HepG2 (cell line): Measurements from ENCODE around the gene DIP2C. TPM values are rescaled to one million over a fixed set of nuclear protein-coding genes. Genes with fewer than 3 reads are reported as not detected.

ENCODE experiments used
- ATAC-seq: fragments of 200-7000 bp; cut with Tn5 transposase; 3 replicates; pipeline ENCODE4 v1.9.1; 2020; ENCODE audit warnings: mild to moderate bottlenecking, moderate library complexity
- BruUV-seq: library from RNA; stranded (reverse); fragments of 400-500 nt; replicated peaks from 2 replicates; lab custom pipeline; 2021; lab: Mats Ljungman, UMichigan
- CTCF ChIA-PET: fragments of 300-600 bp; formaldehyde crosslinking; extraction: SDS; loops from one replicate; lab custom pipeline; 2021; ENCODE audit warnings: low total read pairs, inconsistent platforms, low intra/inter-chr PET ratio; lab: Yijun Ruan, JAX
- POLR2A ChIA-PET: fragments of 350-600 bp; sonication (Branson Sonifier 250); formaldehyde crosslinking; loops from one replicate; lab custom pipeline; 2020; ENCODE audit warnings: antibody characterized with exemption, inconsistent platforms; lab: Yijun Ruan, JAX
- DNase-seq: peaks from one replicate; pipeline ENCODE4 v3.0.0-alpha.2; 2015; ENCODE audit warnings: low spot score
- FAIRE-seq: peaks from 3 replicates; lab custom pipeline; 2011; peaks lifted over from hg19 to GRCh38; lab: Jason Lieb, UNC
- H2AFZ ChIP-seq: one replicate; pipeline ENCODE4 v1.6.1; 2011; ENCODE audit warnings: low read length, inconsistent platforms
- H3K27ac ChIP-seq: fragments of 300-600 bp; 3 replicates; pipeline ENCODE4 v1.8.0; 2011; ENCODE audit warnings: mixed run types, mild to moderate bottlenecking, mixed read lengths, low read length, inconsistent platforms; ENCODE audit not compliant: insufficient read depth; ENCODE audit errors: extremely low read length
- H3K27me3 ChIP-seq, 2 experiments: fragments of 200-600 bp in 1 of 2; 2 replicates in 1 of 2; 3 replicates in 1 of 2; pipeline versions ENCODE4 v1.6.0 to v1.8.0; 2011; ENCODE audit warnings: low read length in 2 of 2, mild to moderate bottlenecking in 2 of 2, moderate library complexity in 2 of 2, inconsistent platforms in 1 of 2; ENCODE audit not compliant: insufficient read depth in 2 of 2, control insufficient read depth in 1 of 2
- H3K36me3 ChIP-seq, 2 experiments: fragments of 200-600 bp in 1 of 2; replicated peaks in 1 of 2; 2 replicates in 1 of 2; 3 replicates in 1 of 2; pipeline versions ENCODE4 v1.5.1 to v1.8.0; 2011; ENCODE audit warnings: low read length in 2 of 2, inconsistent platforms in 1 of 2; ENCODE audit not compliant: insufficient read depth in 2 of 2, control insufficient read depth in 1 of 2
- H3K4me1 ChIP-seq: 2 replicates; pipeline ENCODE4 v1.5.1; 2012; ENCODE audit warnings: low read length, inconsistent platforms; ENCODE audit not compliant: insufficient read depth
- H3K4me2 ChIP-seq: 2 replicates; pipeline ENCODE4 v1.6.0; 2011; ENCODE audit warnings: low read depth, low read length, inconsistent platforms
- H3K4me3 ChIP-seq, 3 experiments: fragments of 200-600 bp in 1 of 3; sonication (generic), shearing (Covaris generic) in 1 of 3; replicated peaks in 1 of 3; 2 replicates each; pipeline ENCODE4 v1.5.1; 2011 to 2016; ENCODE audit warnings: low read length in 3 of 3, inconsistent platforms in 2 of 3, low read depth in 2 of 3, mild to moderate bottlenecking in 2 of 3, control low read depth in 1 of 3, mixed read lengths in 1 of 3; ENCODE audit not compliant: insufficient read depth in 1 of 3
- H3K79me2 ChIP-seq: one replicate; pipeline ENCODE4 v1.6.1; 2011; ENCODE audit warnings: low read length, inconsistent platforms; ENCODE audit not compliant: insufficient read depth
- H3K9ac ChIP-seq: 2 replicates; pipeline ENCODE4 v1.6.0; 2011; ENCODE audit warnings: mild to moderate bottlenecking, low read depth, low read length, inconsistent platforms; ENCODE audit not compliant: insufficient read depth
- H3K9me3 ChIP-seq: 2 replicates; pipeline ENCODE4 v1.5.1; 2012; ENCODE audit warnings: mild to moderate bottlenecking, low read length
- H4K20me1 ChIP-seq: 2 replicates; pipeline ENCODE4 v1.6.0; 2011; ENCODE audit warnings: inconsistent platforms, mild to moderate bottlenecking, low read length, moderate library complexity; ENCODE audit not compliant: insufficient read depth
- FOXK2 ChIP-seq: fragments of 450-650 bp; IDR thresholded peaks from 2 replicates; pipeline ENCODE4 v1.6.1; 2016
- HOXA3 ChIP-seq: sonication (generic); formaldehyde crosslinking; IDR thresholded peaks from 2 replicates; pipeline ENCODE4 v1.5.0; 2020; ENCODE audit warnings: missing genetic modification reagents
- NFYB ChIP-seq: sonication (generic); formaldehyde crosslinking; IDR thresholded peaks from 2 replicates; pipeline ENCODE4 v1.4.0; 2020; ENCODE audit warnings: missing genetic modification reagents
- PATZ1 ChIP-seq: sonication (generic); formaldehyde crosslinking; IDR thresholded peaks from 2 replicates; pipeline ENCODE4 v1.4.0; 2020; ENCODE audit warnings: missing genetic modification reagents
- RBM39 ChIP-seq: fragments of 200-400 bp; formaldehyde crosslinking; IDR thresholded peaks from one replicate; pipeline ENCODE4 v1.6.1; 2018; ENCODE audit warnings: antibody characterized with exemption, mild to moderate bottlenecking, low read depth, low read length; ENCODE audit not compliant: poor library complexity, severe bottlenecking
- SP4 ChIP-seq: sonication (generic); formaldehyde crosslinking; IDR thresholded peaks from 2 replicates; pipeline ENCODE4 v1.8.1; 2023; ENCODE audit warnings: mild to moderate bottlenecking, missing genetic modification reagents
- TIGD3 ChIP-seq: sonication (generic); formaldehyde crosslinking; IDR thresholded peaks from 2 replicates; pipeline ENCODE4 v1.5.1; 2020; ENCODE audit warnings: mild to moderate bottlenecking, missing genetic modification reagents, borderline replicate concordance
- ZNF101 ChIP-seq: sonication (generic); formaldehyde crosslinking; IDR thresholded peaks from 2 replicates; pipeline ENCODE4 v1.4.0; 2020; ENCODE audit warnings: mild to moderate bottlenecking, low read depth, missing genetic modification reagents, borderline replicate concordance
- ZNF512B ChIP-seq: sonication (generic); formaldehyde crosslinking; IDR thresholded peaks from 2 replicates; pipeline ENCODE4 v1.5.1; 2020; ENCODE audit warnings: missing genetic modification reagents, mild to moderate bottlenecking, borderline replicate concordance
- ZNF790 ChIP-seq: sonication (generic); formaldehyde crosslinking; IDR thresholded peaks from 2 replicates; pipeline ENCODE4 v1.8.0; 2022; ENCODE audit warnings: missing genetic modification reagents, mild to moderate bottlenecking, borderline replicate concordance
- WGBS: methylation state at CpG from one replicate; pipeline ENCODE4 v1.1.6; 2017; ENCODE audit warnings: low lambda C conversion rate; 5-methylcytosine and 5-hydroxymethylcytosine counted together
- in situ Hi-C: cut with HindIII; loops from 2 replicates; pipeline ENCODE4 v1.10.0; 2017; ENCODE audit warnings: low pct_unique_long_range_greater_than_20kb; ENCODE audit not compliant: extremely low pct_ligation_motif_present
- intact Hi-C: fragments of 100-400 bp; cut with micrococcal nuclease; formaldehyde crosslinking; loops from one replicate; pipeline ENCODE4 v1.10.0; 2022; ENCODE audit not compliant: unreplicated experiment
- polyA plus RNA-seq, 8 experiments: library from polyadenylated mRNA; depleted of rRNA in 3 of 8; stranded (reverse) in 7 of 8; unstranded in 1 of 8; fragments of >200 nt; fragmentation: Illumina TruSeq in 4 of 8; extraction: Trizol in 4 of 8; gene quantifications; 2 replicates each; pipeline versions ENCODE4 v1.2.1 to v1.2.3, GENCODE V29; 2011 to 2016; ENCODE audit warnings: low read depth in 4 of 8, missing spikeins in 1 of 8, mixed read lengths in 1 of 8; ENCODE audit not compliant: insufficient read depth in 1 of 8
- total RNA-seq, 5 experiments: library from RNA; depleted of rRNA; stranded (reverse); fragments of >200 nt; fragmentation: Illumina TruSeq; extraction: Trizol; gene quantifications; 2 replicates each; pipeline ENCODE4 v1.2.3, GENCODE V29; 2016; ENCODE audit warnings: low read depth in 1 of 5
- TF ChIP-seq, protein P1 (sequence below): IDR thresholded peaks from 2 replicates; pipeline ENCODE4 v1.6.1; 2018; ENCODE audit warnings: missing genetic modification reagents

The DIP2C gene
- total and polyA plus RNA-seq, 2 of the 13 experiments (the other 11 are each of a cell fraction or from before 2014, with no cell fraction given): 2.2 to 2.7 TPM

- TF ChIP-seq TIGD3: no peak
Observed at GRCh38 chr10:689452-690371, at the start of gene DIP2C (continued).

DNA sequence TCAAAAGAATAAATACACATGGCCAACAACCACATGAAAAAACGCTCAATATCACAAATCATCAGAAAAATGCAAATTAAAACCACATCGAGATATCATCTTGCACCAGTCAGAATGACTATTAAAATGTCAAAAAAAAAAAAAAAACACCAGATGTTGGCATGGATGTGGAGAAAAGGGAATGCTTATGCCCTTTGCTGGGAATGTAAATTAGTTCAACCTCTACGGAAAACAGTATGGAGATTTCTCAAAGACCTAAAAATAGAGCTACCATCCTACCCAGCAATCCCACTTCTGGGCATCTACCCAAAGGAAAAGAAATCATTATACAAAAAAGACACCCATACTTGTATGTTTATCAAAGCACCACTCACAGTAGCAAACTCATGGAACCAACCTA lies 45.0 kb upstream of the DIP2C start:
- Histone ChIP-seq H3K79me2 (no peaks in the 10 kb centered on the region), H3K4me1 (no peaks in the 10 kb centered on the region), H3K4me2 (no peak overlapping the region), H3K36me3 (no peaks in the 10 kb centered on the region), H4K20me1 (no peaks in the 10 kb centered on the region), H3K27me3 (peaks cover 0 to 14% of the 10 kb centered on the region in 2 experiments; a peak in 3 of 5 replicates), H3K9me3 (no peaks in the 10 kb centered on the region), H2AFZ (no peak overlapping the region), H3K9ac (no peak overlapping the region), H3K27ac (no peak overlapping the region), H3K4me3 (no peak overlapping the region)
- BruUV-seq: no TSS peak
- TF ChIP-seq FOXK2: no peak
- TF ChIP-seq, protein P1, sequence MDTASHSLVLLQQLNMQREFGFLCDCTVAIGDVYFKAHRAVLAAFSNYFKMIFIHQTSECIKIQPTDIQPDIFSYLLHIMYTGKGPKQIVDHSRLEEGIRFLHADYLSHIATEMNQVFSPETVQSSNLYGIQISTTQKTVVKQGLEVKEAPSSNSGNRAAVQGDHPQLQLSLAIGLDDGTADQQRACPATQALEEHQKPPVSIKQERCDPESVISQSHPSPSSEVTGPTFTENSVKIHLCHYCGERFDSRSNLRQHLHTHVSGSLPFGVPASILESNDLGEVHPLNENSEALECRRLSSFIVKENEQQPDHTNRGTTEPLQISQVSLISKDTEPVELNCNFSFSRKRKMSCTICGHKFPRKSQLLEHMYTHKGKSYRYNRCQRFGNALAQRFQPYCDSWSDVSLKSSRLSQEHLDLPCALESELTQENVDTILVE (CRISPR knock-in tag): no peak
- TF ChIP-seq RBM39: no peak
- no peak for TF ChIP-seq ZNF101 (CRISPR knock-in tag)
- no peak for TF ChIP-seq NFYB (CRISPR knock-in tag)
- TF ChIP-seq ZNF512B (CRISPR knock-in tag): no peak
- TF ChIP-seq ZNF790 (CRISPR knock-in tag): no peak
- no peak for TF ChIP-seq SP4 (CRISPR knock-in tag)
- TF ChIP-seq PATZ1 (CRISPR knock-in tag): no peak
- TF ChIP-seq HOXA3 (CRISPR knock-in tag): no peak
- intact Hi-C loops: no loop called here
- in situ Hi-C loops: no loop called here
- DNase-seq: no peak
- ChIA-PET CTCF (no interaction called here), POLR2A (no interaction called here)
- FAIRE-seq: no peak
- no peak for ATAC-seq
- 27% methylated on average over 3 of the region's 3 CpGs for WGBS
